ENCODE data around the gene KPNB1.

Gene KPNB1

DNA sequence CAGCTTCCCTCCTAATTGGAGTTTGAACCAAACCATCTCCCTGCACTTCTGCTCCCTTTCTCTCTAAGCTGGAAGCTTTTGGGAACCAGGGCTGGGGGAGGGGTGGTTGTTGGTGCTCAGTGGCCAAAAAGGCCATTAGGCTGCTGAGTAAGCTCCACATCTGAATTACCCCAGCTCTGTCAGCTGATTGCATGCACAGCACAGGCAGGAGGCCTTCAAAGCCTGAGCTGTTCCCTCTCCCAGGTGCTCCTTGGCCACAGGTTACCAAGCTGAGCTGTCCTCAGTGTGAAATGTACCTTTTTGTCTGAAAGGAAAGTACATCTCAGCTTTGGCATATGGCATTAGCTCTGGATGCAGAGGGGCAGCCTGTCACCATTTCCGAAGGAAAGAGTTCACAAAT, 38.0 kb downstream of the KPNB1 start:
- no peak overlapping the region for H3K4me3 ChIP-seq (ENCODE audit: low read depth, low read length)
- in situ Hi-C loops (cut with HindIII; ENCODE audit: low sequenced_read_pairs), result no loop called here
- TF ChIP-seq, protein P1, sequence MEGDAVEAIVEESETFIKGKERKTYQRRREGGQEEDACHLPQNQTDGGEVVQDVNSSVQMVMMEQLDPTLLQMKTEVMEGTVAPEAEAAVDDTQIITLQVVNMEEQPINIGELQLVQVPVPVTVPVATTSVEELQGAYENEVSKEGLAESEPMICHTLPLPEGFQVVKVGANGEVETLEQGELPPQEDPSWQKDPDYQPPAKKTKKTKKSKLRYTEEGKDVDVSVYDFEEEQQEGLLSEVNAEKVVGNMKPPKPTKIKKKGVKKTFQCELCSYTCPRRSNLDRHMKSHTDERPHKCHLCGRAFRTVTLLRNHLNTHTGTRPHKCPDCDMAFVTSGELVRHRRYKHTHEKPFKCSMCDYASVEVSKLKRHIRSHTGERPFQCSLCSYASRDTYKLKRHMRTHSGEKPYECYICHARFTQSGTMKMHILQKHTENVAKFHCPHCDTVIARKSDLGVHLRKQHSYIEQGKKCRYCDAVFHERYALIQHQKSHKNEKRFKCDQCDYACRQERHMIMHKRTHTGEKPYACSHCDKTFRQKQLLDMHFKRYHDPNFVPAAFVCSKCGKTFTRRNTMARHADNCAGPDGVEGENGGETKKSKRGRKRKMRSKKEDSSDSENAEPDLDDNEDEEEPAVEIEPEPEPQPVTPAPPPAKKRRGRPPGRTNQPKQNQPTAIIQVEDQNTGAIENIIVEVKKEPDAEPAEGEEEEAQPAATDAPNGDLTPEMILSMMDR (IDR thresholded peaks at IDR 0.05; ENCODE audit: low read depth, low read length), result no peak
- DNase-seq (ENCODE audit: low read depth, low spot score), result no peak

DNA sequence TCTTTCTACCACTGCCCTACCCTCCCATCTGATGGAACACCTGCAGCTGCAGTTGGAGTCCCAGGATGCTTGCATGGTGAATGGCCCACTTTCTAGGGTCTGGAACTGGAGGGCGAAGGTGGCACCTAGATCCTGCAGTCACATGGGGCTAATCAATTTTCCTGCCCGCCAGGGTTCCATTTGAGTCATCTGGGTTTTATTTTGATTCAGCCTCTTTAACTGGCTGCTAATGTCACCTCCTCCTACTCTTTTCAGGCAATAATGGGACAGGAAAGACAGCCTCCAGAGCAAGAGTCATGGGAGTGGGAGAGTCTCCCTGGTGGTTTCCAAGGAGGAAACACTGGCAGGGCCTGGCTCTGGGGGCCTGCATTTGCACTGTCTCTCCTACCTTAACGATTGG, 40.4 kb downstream of the KPNB1 start:
- H3K4me3 ChIP-seq (ENCODE audit: low read depth, low read length), result no peak overlapping the region
- in situ Hi-C loops (cut with HindIII; ENCODE audit: low sequenced_read_pairs), result no loop called here
- TF ChIP-seq, protein P1 (IDR thresholded peaks at IDR 0.05; ENCODE audit: low read depth, low read length), result no peak
- DNase-seq (ENCODE audit: low read depth, low spot score), result no peak

DNA sequence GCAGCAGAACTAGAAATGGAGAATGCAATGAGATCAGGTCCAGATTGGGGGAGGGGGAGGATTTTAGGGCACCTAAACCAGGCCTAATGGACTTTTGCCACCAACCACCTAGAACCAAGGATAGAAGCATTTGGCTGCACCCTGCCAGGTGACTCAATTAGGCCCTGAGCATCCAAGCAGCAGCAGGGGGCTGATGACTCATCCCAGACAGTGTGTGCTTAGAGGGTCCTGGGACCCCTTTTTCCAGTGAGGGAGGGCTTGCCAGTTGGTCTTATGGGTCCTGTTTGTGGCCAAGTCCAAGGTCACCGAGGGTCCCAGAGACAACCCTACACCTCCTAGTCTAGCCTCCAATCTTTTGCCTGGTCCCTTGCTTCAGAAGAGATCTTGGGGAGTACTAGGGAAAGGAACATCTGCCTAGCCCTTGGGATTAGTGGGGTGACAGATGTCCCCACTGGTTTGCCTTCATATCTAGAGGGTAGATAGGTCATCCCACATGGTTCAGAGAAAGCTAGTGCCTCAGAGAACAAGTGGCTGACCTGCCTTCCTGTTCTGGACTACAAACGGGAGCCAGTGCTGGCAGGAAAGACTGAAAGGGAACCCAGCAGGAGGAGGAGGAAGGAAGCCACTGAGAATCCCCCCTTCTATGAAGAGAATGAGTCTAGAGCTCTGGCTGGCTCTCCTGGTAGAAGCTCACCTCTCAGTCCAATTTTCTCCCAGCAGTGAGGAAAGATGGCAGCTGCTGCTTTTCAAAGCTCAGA, 42.6 kb downstream of the KPNB1 start:
- TF ChIP-seq, protein P1 (IDR thresholded peaks at IDR 0.05; ENCODE audit: low read depth, low read length), result no peak
- no peak for DNase-seq (ENCODE audit: low read depth, low spot score)
- in situ Hi-C loops (cut with HindIII; ENCODE audit: low sequenced_read_pairs), result no loop called here
- H3K4me3 ChIP-seq (ENCODE audit: low read depth, low read length), result no peak overlapping the region

DNA sequence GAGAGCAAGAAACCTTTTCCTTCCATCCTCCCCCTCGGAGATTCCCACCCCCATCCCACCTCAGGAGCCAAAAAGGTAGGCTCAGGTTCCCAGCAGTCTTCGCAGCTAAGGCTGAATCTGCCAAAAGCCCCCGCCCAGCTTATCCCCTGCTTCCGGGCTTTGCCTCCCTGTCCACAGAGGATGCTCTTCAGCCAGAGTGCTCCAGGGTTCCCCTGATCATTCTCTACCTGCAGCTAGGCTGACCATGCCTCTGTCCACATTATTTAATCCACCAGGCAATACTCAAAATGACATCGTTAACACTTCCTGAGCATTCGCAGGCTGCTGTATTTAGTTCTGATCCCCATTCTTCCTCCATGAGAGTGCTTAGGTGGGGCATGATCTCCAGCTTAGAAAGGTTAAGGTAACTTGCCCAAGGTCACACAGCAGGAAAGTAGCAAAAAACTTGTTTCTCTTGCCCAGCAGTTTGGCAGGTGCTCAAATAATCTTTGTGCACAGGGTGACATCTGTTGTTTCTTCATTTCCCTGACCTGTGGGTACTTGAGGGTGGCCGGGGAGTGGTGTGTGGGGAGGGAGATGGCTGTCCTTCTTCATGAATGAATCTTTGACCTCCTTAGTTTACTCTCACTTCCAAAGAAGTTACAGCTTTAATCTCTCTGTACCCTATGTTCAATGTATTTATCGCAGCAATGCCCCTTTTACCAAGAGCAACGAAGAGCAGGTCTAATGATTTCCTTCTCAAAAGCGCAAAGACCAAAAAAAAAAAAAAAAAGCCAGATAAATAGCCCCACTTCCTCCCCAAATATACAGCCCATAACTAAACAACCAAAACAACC, 43.4 kb downstream of the KPNB1 start:
- TF ChIP-seq, protein P1 (IDR thresholded peaks at IDR 0.05; ENCODE audit: low read depth, low read length), result no peak
- DNase-seq (ENCODE audit: low read depth, low spot score), result no peak
- in situ Hi-C loops (cut with HindIII; ENCODE audit: low sequenced_read_pairs), result no loop called here
- H3K4me3 ChIP-seq (ENCODE audit: low read depth, low read length), result peak overlapping the region; percentile 55

DNA sequence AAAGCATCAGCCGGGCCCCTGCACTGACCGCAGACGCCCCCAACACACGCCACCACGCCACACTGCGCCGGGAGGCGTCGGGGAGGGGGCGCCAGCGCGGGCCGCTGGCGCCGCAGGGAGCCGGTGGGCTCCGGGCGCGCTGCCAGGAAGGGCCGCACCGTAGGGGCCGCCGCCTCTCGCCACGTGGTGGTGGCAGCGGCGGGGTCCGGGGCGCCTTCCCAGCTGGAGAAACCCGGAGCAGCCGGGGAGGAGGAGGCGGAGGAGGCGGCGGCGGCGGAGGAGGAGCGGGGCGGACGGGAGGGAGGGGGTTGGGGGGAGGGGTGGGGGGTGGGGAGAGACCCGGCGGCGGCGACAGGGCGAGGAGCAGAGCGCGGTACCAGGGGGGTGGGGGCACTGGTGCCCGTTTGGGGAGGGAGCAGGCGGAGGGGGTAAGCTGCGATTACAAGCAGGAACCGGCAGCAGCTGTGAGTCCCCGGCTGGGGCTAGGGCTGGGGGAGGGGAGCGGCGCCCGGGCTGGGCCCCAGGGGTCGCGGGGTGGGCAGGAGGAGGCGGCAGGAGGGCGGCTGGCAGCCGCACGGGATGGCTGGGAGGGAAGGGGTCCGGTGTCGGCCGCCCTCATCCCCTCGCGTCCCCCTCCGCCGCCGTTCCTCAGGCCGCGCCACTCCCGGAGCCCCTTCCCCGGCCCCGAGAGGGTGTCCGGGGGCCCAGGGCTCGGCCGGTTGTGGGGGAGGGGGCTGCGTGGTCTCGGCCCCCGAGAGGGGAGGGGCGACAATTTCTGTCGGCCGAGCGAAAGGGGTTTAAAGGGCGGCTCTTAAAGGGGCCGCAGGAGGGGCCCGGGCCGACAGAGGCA, 44.2 kb downstream of the KPNB1 start, which contains the start of gene TBKBP1:
Gene TBKBP1 (plus strand): TSS at position 431 of the 850 bp plus-strand sequence. CDS start 1,952 bp downstream, outside the sequence.
- TF ChIP-seq, protein P1 (IDR thresholded peaks at IDR 0.05; ENCODE audit: low read depth, low read length), result no peak
- no peak for DNase-seq (ENCODE audit: low read depth, low spot score)
- H3K4me3 ChIP-seq (ENCODE audit: low read depth, low read length), result peak within 1 kb of the TSS; percentile 55
- in situ Hi-C loops (cut with HindIII; ENCODE audit: low sequenced_read_pairs), result no loop called here
